Panc1 (cell line): Measurements from ENCODE around the gene MGA.

Experiments
- POLR2AphosphoS5 ChIP-seq: IDR thresholded peaks from 2 replicates; pipeline ENCODE4 v1.6.1; 2012; ENCODE audit warnings: mild to moderate bottlenecking, low read depth, low read length, moderate library complexity
- SIN3A ChIP-seq: IDR thresholded peaks from 2 replicates; pipeline ENCODE4 v1.6.1; 2012; ENCODE audit warnings: low read depth, mild to moderate bottlenecking, low read length, moderate library complexity, borderline replicate concordance; ENCODE audit not compliant: insufficient read depth
- TCF7L2 ChIP-seq: IDR thresholded peaks from 2 replicates; pipeline ENCODE4 v1.6.1; 2011; ENCODE audit warnings: mild to moderate bottlenecking, low read depth, low read length, inconsistent platforms
- TF ChIP-seq, protein P1 (sequence below): fragments of 450-650 bp; IDR thresholded peaks from 2 replicates; pipeline ENCODE4 v1.5.1; 2017; ENCODE audit warnings: mild to moderate bottlenecking
- TF ChIP-seq, protein P2 (sequence below), 2 experiments: IDR thresholded peaks; 2 replicates each; pipeline ENCODE4 v1.6.1; 2011 to 2012; ENCODE audit warnings: low read depth in 2 of 2, control low read depth in 1 of 2, low read length in 1 of 2, mild to moderate bottlenecking in 1 of 2, moderate library complexity in 1 of 2; ENCODE audit not compliant: insufficient read depth in 1 of 2

DNA sequence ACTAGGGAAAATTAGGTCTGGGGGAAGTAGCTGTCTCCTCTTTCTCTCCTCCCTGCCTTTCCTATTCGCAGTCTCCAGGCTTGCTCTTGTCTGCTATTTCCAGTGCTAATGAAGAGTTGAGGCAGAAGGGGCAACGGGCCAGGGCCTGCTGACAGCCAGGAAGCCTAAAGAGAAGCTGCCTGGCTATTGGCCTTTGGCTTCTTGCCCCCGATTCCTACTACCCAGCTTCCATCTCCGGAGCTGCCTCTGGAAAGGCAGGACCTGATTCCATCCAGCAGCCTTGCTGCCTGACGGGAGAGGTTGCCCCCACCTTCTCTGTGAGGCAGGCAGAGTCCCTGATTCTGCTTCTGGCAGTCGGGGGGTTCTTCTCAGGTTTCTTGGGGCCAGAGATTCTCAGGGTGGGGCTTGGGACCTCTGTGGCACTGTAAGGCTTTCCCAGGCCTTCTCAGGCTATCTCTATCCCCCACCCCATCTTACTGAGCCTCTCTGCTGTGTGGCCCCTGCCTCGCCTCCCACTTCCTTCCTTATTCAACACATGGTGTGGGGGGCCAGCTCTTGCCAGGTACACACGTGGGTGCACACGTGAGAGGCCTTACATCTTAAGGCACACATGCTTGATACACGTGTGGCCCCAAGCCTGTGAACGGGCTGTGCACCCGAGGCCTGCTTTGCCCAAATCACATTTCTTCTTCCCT is 149.5 kb downstream of the MGA start:
- TF ChIP-seq, protein P1, sequence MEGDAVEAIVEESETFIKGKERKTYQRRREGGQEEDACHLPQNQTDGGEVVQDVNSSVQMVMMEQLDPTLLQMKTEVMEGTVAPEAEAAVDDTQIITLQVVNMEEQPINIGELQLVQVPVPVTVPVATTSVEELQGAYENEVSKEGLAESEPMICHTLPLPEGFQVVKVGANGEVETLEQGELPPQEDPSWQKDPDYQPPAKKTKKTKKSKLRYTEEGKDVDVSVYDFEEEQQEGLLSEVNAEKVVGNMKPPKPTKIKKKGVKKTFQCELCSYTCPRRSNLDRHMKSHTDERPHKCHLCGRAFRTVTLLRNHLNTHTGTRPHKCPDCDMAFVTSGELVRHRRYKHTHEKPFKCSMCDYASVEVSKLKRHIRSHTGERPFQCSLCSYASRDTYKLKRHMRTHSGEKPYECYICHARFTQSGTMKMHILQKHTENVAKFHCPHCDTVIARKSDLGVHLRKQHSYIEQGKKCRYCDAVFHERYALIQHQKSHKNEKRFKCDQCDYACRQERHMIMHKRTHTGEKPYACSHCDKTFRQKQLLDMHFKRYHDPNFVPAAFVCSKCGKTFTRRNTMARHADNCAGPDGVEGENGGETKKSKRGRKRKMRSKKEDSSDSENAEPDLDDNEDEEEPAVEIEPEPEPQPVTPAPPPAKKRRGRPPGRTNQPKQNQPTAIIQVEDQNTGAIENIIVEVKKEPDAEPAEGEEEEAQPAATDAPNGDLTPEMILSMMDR: no peak
- TF ChIP-seq POLR2AphosphoS5 (no peak), TCF7L2 (no peak), SIN3A (no peak)
- TF ChIP-seq, protein P2, sequence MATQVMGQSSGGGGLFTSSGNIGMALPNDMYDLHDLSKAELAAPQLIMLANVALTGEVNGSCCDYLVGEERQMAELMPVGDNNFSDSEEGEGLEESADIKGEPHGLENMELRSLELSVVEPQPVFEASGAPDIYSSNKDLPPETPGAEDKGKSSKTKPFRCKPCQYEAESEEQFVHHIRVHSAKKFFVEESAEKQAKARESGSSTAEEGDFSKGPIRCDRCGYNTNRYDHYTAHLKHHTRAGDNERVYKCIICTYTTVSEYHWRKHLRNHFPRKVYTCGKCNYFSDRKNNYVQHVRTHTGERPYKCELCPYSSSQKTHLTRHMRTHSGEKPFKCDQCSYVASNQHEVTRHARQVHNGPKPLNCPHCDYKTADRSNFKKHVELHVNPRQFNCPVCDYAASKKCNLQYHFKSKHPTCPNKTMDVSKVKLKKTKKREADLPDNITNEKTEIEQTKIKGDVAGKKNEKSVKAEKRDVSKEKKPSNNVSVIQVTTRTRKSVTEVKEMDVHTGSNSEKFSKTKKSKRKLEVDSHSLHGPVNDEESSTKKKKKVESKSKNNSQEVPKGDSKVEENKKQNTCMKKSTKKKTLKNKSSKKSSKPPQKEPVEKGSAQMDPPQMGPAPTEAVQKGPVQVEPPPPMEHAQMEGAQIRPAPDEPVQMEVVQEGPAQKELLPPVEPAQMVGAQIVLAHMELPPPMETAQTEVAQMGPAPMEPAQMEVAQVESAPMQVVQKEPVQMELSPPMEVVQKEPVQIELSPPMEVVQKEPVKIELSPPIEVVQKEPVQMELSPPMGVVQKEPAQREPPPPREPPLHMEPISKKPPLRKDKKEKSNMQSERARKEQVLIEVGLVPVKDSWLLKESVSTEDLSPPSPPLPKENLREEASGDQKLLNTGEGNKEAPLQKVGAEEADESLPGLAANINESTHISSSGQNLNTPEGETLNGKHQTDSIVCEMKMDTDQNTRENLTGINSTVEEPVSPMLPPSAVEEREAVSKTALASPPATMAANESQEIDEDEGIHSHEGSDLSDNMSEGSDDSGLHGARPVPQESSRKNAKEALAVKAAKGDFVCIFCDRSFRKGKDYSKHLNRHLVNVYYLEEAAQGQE (IDR thresholded peaks at IDR 0.05; ENCODE audit: insufficient read depth in 1 of 2, low read depth in 2 of 2, low read length in 1 of 2): no peak
